ENCODE data around the gene RNU6-7. TPM values are rescaled to one million over a fixed set of nuclear protein-coding genes. Genes with fewer than 3 reads are reported as not detected.

Gene RNU6-7
- polyA plus RNA-seq, 1 donor: not detected

DNA sequence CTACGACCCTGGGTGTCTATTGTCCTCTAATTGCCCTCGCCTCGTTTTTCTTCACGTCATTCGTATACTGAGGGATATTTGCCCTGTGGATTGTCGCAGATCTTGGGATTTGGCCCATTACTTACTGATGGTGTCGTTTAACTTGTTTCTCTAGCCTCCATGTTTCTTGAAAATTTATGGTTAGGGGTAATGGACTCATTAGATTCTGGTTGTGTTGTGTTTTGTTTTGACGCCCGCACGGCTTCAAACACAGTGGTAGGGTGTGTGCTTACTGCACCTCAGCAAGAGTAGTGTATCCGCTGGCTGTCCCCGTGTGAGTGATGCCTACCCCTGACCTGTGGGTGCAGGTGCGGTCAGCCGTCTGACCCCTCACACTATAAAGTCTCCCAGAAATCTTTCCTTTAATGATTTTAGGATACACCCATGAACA, 2.1 kb downstream of the RNU6-7 start:
- WGBS (ENCODE audit: insufficient coverage, low lambda C conversion rate): no CpG with 5 or more reads among the region's 14 CpGs
- peak overlapping the region; percentile 88 for H3K27ac ChIP-seq (ENCODE audit: low read length)
- peak overlapping the region; percentile 68 for H3K4me3 ChIP-seq (ENCODE audit: low read length)
- no peaks in the 10 kb centered on the region for H3K9me3 ChIP-seq (ENCODE audit: control insufficient read depth, low read depth, low read length)
- peaks cover 13% of the 10 kb centered on the region for H3K4me1 ChIP-seq (ENCODE audit: control insufficient read depth, insufficient read depth, low read length)
- H3K27me3 ChIP-seq (ENCODE audit: control insufficient read depth, insufficient read depth, low read length): no peaks in the 10 kb centered on the region
- DNase-seq: peak in 1 of 2 donors; percentile 70
- no peaks in the 10 kb centered on the region for H3K36me3 ChIP-seq (ENCODE audit: control insufficient read depth, insufficient read depth, low read length)

DNA sequence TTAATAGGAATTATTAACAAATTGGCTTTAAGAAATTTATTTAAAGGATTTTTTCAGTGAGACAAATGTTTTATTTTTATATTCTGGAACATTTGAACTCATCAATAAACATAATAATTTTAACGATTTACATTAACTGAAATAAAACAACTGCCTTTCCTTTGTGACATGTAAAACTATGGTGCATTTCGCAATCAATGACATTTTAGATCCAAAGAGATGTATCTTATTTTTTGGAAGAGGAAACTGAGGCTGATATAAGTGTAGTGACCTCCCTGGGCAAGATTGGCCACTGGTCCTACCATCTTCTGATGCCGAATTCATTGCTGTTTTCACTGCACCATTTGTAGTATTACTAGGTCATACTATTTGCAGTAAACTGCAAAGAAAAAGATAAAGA, 3.7 kb downstream of the RNU6-7 start:
- peaks cover 13% of the 10 kb centered on the region for H3K4me1 ChIP-seq (ENCODE audit: control insufficient read depth, insufficient read depth, low read length)
- no peaks in the 10 kb centered on the region for H3K9me3 ChIP-seq (ENCODE audit: control insufficient read depth, low read depth, low read length)
- no peaks in the 10 kb centered on the region for H3K36me3 ChIP-seq (ENCODE audit: control insufficient read depth, insufficient read depth, low read length)
- H3K27me3 ChIP-seq (ENCODE audit: control insufficient read depth, insufficient read depth, low read length): no peaks in the 10 kb centered on the region
- H3K4me3 ChIP-seq (ENCODE audit: low read length): no peak overlapping the region
- 100% methylated on average over 1 of the region's 3 CpGs for WGBS (ENCODE audit: insufficient coverage, low lambda C conversion rate)
- no peak overlapping the region for H3K27ac ChIP-seq (ENCODE audit: low read length)
- no peak for DNase-seq

DNA sequence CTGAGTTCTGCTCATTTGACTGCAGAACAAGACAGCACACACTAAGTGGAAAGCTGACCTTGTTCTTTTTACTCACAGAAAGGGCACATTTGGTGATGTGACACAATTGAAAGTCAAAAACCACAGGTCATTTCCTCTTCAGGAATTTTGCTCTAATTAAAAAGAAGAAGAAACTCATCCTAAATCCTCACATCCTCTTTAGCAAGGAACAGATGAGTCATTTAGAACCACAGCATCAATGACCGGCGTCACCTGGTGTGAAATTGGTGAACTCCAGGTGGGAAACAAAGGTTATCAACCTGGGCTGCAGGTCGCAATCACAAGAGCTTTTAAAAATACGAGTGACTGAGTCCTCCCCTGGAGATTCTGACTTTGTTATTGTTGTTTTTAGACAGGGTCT, 4.1 kb downstream of the RNU6-7 start:
- H3K9me3 ChIP-seq (ENCODE audit: control insufficient read depth, low read depth, low read length): no peaks in the 10 kb centered on the region
- DNase-seq: no peak
- no peak overlapping the region for H3K27ac ChIP-seq (ENCODE audit: low read length)
- WGBS (ENCODE audit: insufficient coverage, low lambda C conversion rate): no CpG with 5 or more reads among the region's 4 CpGs
- H3K36me3 ChIP-seq (ENCODE audit: control insufficient read depth, insufficient read depth, low read length): no peaks in the 10 kb centered on the region
- H3K4me1 ChIP-seq (ENCODE audit: control insufficient read depth, insufficient read depth, low read length): peaks cover 13% of the 10 kb centered on the region
- no peaks in the 10 kb centered on the region for H3K27me3 ChIP-seq (ENCODE audit: control insufficient read depth, insufficient read depth, low read length)
- no peak overlapping the region for H3K4me3 ChIP-seq (ENCODE audit: low read length)

DNA sequence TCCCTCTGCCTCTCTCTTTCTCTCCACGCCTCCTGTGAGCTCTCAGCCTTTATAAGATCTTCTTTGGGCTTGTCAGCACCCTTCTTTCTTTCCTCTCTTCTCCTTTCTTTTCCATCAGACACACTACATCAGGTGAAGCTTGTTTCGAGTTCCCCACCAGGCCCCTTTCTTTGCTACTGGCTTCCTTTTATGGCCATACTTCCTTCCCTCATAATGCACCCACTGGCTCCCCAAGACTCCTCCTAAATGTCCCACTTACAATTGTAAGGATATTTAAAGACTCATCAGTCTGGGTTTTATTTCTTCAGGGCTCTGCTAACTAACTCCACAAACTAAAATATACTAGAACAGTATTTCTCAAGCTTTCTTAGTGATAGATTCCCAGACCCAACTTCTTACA, 4.7 kb downstream of the RNU6-7 start:
- Histone ChIP-seq H3K36me3 (ENCODE audit: control insufficient read depth, insufficient read depth, low read length) (no peaks in the 10 kb centered on the region), H3K27ac (ENCODE audit: low read length) (peak overlapping the region; percentile 25), H3K9me3 (ENCODE audit: control insufficient read depth, low read depth, low read length) (no peaks in the 10 kb centered on the region), H3K4me1 (ENCODE audit: control insufficient read depth, insufficient read depth, low read length) (peaks cover 13% of the 10 kb centered on the region), H3K4me3 (ENCODE audit: low read length) (no peak overlapping the region), H3K27me3 (ENCODE audit: control insufficient read depth, insufficient read depth, low read length) (no peaks in the 10 kb centered on the region)
- 71% methylated on average over 2 of the region's 2 CpGs for WGBS (ENCODE audit: insufficient coverage, low lambda C conversion rate)
- DNase-seq: no peak

DNA sequence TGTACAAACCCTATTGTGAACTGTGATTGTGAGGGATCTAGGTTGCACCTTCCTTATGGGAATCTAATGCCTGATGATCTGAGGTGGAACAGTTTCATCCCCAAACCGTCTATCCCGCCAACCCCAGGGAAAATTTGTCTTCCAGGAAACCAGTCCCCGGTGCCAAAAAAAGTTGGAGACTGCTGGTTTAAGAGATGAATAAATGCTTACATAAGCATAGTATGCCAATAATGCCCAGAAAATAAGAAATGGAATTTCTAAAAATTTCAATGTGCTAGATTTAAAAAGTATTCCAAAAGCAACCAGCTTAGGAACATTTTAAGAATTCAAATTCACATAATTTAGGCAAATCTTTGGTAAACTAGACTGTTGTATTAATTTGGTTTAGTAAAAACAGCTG, 6.6 kb downstream of the RNU6-7 start:
- no peaks in the 10 kb centered on the region for H3K36me3 ChIP-seq (ENCODE audit: control insufficient read depth, insufficient read depth, low read length)
- DNase-seq: no peak
- no peak overlapping the region for H3K27ac ChIP-seq (ENCODE audit: low read length)
- H3K9me3 ChIP-seq (ENCODE audit: control insufficient read depth, low read depth, low read length): no peaks in the 10 kb centered on the region
- 60% methylated on average over 1 of the region's 3 CpGs for WGBS (ENCODE audit: insufficient coverage, low lambda C conversion rate)
- no peak overlapping the region for H3K4me3 ChIP-seq (ENCODE audit: low read length)
- H3K27me3 ChIP-seq (ENCODE audit: control insufficient read depth, insufficient read depth, low read length): no peaks in the 10 kb centered on the region
- peaks cover 10% of the 10 kb centered on the region for H3K4me1 ChIP-seq (ENCODE audit: control insufficient read depth, insufficient read depth, low read length)

DNA sequence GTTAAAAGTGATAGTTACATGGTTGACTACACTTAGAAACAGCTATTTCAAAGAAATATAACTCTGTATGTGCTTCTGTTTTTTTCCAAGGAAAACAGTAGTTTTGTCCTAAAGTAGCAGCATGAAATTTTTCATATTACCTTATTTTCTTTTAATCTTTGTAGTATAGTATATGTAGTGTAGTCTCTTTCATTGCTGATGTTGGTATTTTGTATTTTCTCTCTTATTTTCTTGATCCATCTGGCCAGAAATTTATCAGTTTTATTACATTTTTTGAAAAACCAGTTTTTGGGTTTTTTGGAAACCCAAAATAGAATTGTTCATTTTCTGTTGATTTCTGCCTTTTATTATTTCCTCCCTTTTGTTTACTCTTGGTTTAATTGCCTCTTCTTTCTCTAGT, 7.6 kb downstream of the RNU6-7 start:
- Histone ChIP-seq H3K27me3 (ENCODE audit: control insufficient read depth, insufficient read depth, low read length) (no peaks in the 10 kb centered on the region), H3K36me3 (ENCODE audit: control insufficient read depth, insufficient read depth, low read length) (no peaks in the 10 kb centered on the region), H3K4me3 (ENCODE audit: low read length) (no peak overlapping the region), H3K4me1 (ENCODE audit: control insufficient read depth, insufficient read depth, low read length) (peaks cover 8% of the 10 kb centered on the region), H3K9me3 (ENCODE audit: control insufficient read depth, low read depth, low read length) (peaks cover 3% of the 10 kb centered on the region), H3K27ac (ENCODE audit: low read length) (no peak overlapping the region)
- no peak for DNase-seq

DNA sequence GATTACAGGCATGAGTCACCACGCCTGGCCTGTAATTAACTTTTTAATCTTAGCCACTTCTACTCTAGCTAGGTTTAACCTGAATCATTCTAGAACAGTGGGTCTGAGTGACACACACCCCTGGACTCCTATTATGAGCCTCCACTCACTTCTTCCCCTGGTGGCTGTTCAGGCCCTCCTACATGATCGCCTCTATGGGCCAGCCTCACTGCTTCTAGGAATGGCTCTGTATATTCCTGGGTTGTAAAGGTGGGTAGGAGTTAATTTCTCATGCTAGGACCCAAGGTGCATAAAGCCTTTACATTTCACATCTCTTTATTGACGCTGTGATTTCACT, 9.2 kb downstream of the RNU6-7 start:
- WGBS (ENCODE audit: insufficient coverage, low lambda C conversion rate): 100% methylated on average over 1 of the region's 3 CpGs
- no peaks in the 10 kb centered on the region for H3K36me3 ChIP-seq (ENCODE audit: control insufficient read depth, insufficient read depth, low read length)
- H3K27me3 ChIP-seq (ENCODE audit: control insufficient read depth, insufficient read depth, low read length): no peaks in the 10 kb centered on the region
- DNase-seq: no peak
- H3K4me1 ChIP-seq (ENCODE audit: control insufficient read depth, insufficient read depth, low read length): peaks cover 6% of the 10 kb centered on the region
- H3K4me3 ChIP-seq (ENCODE audit: low read length): no peak overlapping the region
- no peak overlapping the region for H3K27ac ChIP-seq (ENCODE audit: low read length)
- H3K9me3 ChIP-seq (ENCODE audit: control insufficient read depth, low read depth, low read length): peaks cover 8% of the 10 kb centered on the region

DNA sequence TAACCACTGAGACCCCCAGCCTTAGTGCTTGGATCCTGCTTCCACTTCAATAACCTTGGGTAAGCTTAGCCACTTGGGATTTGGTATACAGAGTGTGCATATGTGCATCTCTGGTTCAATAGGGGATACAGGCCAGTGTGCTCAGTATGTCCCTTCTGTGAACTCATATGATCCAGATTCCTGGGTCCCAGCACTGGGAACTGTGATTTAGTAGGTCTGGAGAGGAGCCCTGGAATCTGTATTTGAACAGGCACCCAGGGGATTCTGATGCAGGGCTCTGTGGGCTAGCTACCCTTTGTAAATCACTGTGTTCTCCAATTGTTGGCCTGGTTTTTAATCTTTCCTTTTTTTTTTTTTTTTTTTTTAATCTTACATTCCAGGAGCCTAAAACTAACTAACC, 11.0 kb downstream of the RNU6-7 start:
- DNase-seq: no peak
- peaks cover 8% of the 10 kb centered on the region for H3K9me3 ChIP-seq (ENCODE audit: control insufficient read depth, low read depth, low read length)
- no peaks in the 10 kb centered on the region for H3K36me3 ChIP-seq (ENCODE audit: control insufficient read depth, insufficient read depth, low read length)
- no peak overlapping the region for H3K4me3 ChIP-seq (ENCODE audit: low read length)
- H3K4me1 ChIP-seq (ENCODE audit: control insufficient read depth, insufficient read depth, low read length): no peaks in the 10 kb centered on the region
- no peak overlapping the region for H3K27ac ChIP-seq (ENCODE audit: low read length)
- H3K27me3 ChIP-seq (ENCODE audit: control insufficient read depth, insufficient read depth, low read length): no peaks in the 10 kb centered on the region

DNA sequence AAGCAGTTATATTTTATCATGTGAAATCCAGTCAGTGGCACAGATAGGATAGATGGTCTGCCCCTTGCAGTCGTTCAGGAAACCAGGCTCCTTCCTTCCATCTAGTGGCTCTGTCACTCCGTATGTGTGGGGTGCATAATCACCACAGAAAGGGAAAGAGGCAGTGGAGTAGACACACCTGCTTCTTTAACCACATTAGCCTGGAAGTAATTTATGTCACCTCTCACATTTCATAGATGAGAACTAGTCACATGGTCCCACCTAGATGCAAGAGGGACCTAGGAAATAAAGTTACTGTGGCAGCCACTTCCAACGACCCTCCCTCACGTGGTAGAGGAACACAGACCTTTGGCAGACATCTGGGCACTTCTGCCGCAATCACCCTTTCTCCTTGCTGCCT, 15.5 kb downstream of the RNU6-7 start:
- H3K36me3 ChIP-seq (ENCODE audit: control insufficient read depth, insufficient read depth, low read length): no peaks in the 10 kb centered on the region
- no peak overlapping the region for H3K4me3 ChIP-seq (ENCODE audit: low read length)
- peak in 1 of 2 donors; percentile 57 for DNase-seq
- H3K27me3 ChIP-seq (ENCODE audit: control insufficient read depth, insufficient read depth, low read length): no peaks in the 10 kb centered on the region
- 50% methylated on average over 1 of the region's 5 CpGs for WGBS (ENCODE audit: insufficient coverage, low lambda C conversion rate)
- peaks cover 6% of the 10 kb centered on the region for H3K4me1 ChIP-seq (ENCODE audit: control insufficient read depth, insufficient read depth, low read length)
- no peak overlapping the region for H3K27ac ChIP-seq (ENCODE audit: low read length)
- H3K9me3 ChIP-seq (ENCODE audit: control insufficient read depth, low read depth, low read length): peaks cover 12% of the 10 kb centered on the region

DNA sequence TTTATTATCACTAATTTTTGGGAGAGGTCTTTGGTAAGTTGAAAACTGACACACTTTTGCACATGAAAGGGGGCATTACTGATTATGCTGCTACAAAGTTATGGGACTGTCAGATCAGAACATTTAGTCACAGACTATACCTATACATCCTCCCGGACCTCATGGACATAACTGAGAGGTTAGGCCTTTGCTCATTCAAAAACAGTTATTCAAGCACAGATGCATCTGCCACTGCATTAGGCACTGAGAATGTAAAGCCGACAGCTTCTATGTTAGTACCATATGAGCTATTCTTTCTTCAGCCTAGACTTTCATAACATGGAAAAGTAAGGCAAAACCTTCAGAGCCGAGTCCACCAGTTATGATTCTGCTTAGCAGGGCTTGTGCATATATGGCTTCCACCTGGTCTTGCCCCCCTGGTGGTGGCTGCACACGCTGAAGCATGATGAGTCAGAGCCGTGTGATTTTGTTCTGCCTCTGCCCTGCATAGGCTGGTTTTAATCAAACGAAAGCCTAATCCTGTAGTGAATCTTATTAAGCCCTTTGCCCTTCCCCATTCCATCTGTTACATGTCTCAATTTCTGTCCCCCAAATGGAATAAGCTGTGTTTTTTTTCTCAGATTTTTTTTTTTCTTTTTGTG, 23.0 kb downstream of the RNU6-7 start:
- no CpG with 5 or more reads among the region's 6 CpGs for WGBS (ENCODE audit: insufficient coverage, low lambda C conversion rate)
- Histone ChIP-seq H3K9me3 (ENCODE audit: control insufficient read depth, low read depth, low read length) (peaks cover 4% of the 10 kb centered on the region), H3K36me3 (ENCODE audit: control insufficient read depth, insufficient read depth, low read length) (no peaks in the 10 kb centered on the region), H3K4me1 (ENCODE audit: control insufficient read depth, insufficient read depth, low read length) (peaks cover 14% of the 10 kb centered on the region), H3K27ac (ENCODE audit: low read length) (peak overlapping the region; percentile 4), H3K4me3 (ENCODE audit: low read length) (no peak overlapping the region), H3K27me3 (ENCODE audit: control insufficient read depth, insufficient read depth, low read length) (no peaks in the 10 kb centered on the region)
- DNase-seq: peak; percentile 76 to 78

DNA sequence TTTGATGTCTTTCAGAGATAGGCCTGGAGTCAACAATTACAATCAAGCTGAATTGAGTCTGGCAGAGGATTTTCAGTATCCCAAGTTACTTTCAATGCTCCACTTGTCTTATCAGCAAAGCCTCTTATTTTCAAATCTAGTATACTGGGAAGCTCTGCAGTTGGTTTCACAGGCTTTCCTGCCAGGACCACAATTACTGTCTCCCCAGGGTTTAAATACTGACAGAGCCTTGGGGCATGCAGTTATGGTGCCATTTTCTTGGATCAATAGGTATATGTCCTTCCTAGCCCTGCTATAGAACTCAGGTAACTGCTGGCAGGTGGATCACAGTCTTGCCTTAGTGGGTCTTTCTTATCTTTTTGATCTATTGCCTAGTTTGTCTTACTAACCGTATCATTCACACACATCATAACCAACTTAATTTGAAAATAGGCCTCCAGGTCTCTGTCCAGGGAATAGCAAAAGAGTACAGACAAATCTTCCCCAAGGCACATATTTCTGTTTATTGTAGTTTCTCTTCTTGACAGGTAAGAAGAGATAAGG, 23.6 kb downstream of the RNU6-7 start:
- peaks cover 3% of the 10 kb centered on the region for H3K9me3 ChIP-seq (ENCODE audit: control insufficient read depth, low read depth, low read length)
- no CpG with 5 or more reads among the region's 1 CpG for WGBS (ENCODE audit: insufficient coverage, low lambda C conversion rate)
- no peaks in the 10 kb centered on the region for H3K27me3 ChIP-seq (ENCODE audit: control insufficient read depth, insufficient read depth, low read length)
- DNase-seq: no peak
- H3K36me3 ChIP-seq (ENCODE audit: control insufficient read depth, insufficient read depth, low read length): no peaks in the 10 kb centered on the region
- H3K4me3 ChIP-seq (ENCODE audit: low read length): no peak overlapping the region
- peaks cover 14% of the 10 kb centered on the region for H3K4me1 ChIP-seq (ENCODE audit: control insufficient read depth, insufficient read depth, low read length)
- H3K27ac ChIP-seq (ENCODE audit: low read length): peak overlapping the region; percentile 4

Data from large intestine (tissue), 3 donors.